ENCODE data around the gene NAA15. TPM values are rescaled to one million over a fixed set of nuclear protein-coding genes. Genes with fewer than 3 reads are reported as not detected.

The NAA15 gene
- total RNA-seq, 1 donor from 2014 or later: 35.1 TPM

DNA sequence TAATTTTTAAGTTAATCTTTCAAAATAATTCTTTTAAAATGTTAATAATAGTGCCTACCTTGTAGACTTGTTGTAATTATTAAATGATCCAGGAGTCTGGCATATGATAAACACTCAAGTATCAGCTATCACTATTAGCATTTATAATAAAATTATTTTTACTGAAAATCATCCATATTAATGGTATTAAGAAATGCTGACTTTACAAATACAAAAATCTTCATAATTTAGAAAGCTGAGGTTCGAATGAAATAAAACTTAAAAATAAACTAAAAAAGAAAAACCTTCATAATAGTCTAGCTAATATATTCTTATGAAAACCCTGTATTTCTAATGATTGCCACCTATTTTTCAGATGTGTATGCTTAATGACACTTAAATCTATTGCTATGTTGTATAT lies 26.5 kb upstream of the NAA15 start:
- no peaks in the 10 kb centered on the region for H3K27me3 Mint-ChIP-seq (ENCODE audit: unreplicated experiment)
- H3K9me3 Mint-ChIP-seq (ENCODE audit: unreplicated experiment): no peaks in the 10 kb centered on the region
- no peak overlapping the region for H3K4me3 Mint-ChIP-seq (ENCODE audit: unreplicated experiment)
- no peak overlapping the region for H3K27ac Mint-ChIP-seq (ENCODE audit: unreplicated experiment)
- DNase-seq (ENCODE audit: extremely low spot score, unreplicated experiment): no peak
- peaks cover 1% of the 10 kb centered on the region for H3K36me3 Mint-ChIP-seq (ENCODE audit: unreplicated experiment)
- TF ChIP-seq, protein P1, sequence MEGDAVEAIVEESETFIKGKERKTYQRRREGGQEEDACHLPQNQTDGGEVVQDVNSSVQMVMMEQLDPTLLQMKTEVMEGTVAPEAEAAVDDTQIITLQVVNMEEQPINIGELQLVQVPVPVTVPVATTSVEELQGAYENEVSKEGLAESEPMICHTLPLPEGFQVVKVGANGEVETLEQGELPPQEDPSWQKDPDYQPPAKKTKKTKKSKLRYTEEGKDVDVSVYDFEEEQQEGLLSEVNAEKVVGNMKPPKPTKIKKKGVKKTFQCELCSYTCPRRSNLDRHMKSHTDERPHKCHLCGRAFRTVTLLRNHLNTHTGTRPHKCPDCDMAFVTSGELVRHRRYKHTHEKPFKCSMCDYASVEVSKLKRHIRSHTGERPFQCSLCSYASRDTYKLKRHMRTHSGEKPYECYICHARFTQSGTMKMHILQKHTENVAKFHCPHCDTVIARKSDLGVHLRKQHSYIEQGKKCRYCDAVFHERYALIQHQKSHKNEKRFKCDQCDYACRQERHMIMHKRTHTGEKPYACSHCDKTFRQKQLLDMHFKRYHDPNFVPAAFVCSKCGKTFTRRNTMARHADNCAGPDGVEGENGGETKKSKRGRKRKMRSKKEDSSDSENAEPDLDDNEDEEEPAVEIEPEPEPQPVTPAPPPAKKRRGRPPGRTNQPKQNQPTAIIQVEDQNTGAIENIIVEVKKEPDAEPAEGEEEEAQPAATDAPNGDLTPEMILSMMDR (IDR thresholded peaks at IDR 0.05): no peak
- H3K4me1 Mint-ChIP-seq (ENCODE audit: unreplicated experiment): peaks cover 12% of the 10 kb centered on the region

DNA sequence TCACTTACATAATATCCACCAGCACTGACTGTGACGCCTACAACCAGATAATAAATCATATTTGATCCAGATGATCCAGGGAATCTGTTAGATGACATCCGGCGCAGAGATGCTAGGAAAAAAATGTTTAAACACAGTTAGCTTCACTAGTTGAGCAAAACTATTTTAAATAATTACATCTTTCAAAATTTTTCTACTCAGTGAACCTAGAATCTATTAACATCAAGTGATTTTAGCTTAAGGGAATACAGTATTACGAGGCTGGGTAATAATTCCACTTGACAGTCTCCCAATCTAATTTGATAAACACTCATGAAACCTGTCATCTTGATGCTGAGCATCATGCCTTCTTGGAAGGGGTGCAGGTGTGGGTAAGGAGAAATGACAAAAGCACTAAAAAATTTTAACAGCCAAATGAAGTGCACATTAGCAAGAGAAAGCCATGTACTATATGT lies 26.0 kb upstream of the NAA15 start:
- TF ChIP-seq, protein P1 (IDR thresholded peaks at IDR 0.05): no peak
- Mint-ChIP-seq H3K27me3 (ENCODE audit: unreplicated experiment) (no peaks in the 10 kb centered on the region), H3K4me1 (ENCODE audit: unreplicated experiment) (peaks cover 17% of the 10 kb centered on the region), H3K4me3 (ENCODE audit: unreplicated experiment) (no peak overlapping the region), H3K9me3 (ENCODE audit: unreplicated experiment) (no peaks in the 10 kb centered on the region), H3K36me3 (ENCODE audit: unreplicated experiment) (peaks cover 1% of the 10 kb centered on the region), H3K27ac (ENCODE audit: unreplicated experiment) (no peak overlapping the region)
- no peak for DNase-seq (ENCODE audit: extremely low spot score, unreplicated experiment)

DNA sequence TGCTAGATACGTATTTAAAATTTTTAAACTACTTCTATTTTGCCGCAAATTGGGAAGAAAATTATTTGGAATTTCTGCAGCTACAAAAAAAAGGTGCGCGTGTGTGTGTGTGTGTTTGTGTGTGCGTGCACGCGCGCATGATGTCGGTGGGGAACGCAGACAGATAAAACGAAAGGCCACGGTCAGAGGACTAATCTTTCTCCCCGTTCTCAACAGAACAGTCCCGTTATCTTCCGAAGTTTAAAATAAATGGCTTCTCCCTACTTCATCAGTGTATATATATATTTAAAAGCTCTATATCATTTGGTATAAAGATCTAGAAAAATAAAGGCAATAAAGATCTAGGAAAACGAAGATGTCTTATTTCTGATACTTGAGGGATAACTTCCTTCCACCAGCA lies 22.8 kb upstream of the NAA15 start:
- H3K36me3 Mint-ChIP-seq (ENCODE audit: unreplicated experiment): peaks cover 1% of the 10 kb centered on the region
- DNase-seq (ENCODE audit: extremely low spot score, unreplicated experiment): no peak
- TF ChIP-seq, protein P1 (IDR thresholded peaks at IDR 0.05): no peak

DNA sequence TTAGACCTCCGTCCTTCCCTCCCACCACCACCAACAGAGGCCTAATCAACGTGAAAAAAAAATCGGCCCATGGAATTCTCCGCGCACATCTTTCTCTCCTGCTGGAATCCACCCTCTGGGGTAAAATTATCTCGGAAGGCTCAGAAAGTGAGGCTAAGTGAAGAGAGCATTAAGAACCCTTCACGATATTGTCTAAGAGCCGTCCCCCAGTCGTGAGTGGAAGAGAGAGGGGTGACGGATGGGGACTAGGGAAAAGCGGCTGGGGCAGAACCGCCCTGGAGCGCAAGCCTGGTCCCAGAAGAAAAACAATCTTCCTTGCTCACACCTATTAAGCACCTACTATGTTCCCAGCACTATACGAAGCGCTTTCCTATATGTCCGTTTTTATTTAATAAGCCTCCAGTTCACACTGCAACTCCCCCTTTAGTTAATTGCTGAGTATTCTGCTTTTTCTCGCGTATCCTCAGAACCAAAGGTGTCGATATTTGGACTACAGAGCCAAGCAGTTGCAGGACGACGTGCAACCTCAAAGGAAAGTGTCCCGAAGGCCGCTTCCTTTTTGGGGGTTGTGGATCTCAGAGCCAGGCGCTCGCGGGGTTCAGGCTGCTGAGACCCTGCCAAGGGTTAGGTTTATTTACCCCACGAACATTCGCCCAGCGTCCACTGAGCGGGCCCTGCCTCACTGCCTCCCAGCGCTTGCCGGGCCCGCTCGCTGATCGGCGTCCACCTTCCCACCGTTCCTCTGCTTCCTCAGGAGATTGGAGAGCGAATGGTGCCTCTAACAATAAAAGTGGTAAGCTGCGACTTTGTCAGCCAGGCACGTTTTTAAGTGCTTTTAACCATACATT lies 22.2 kb upstream of the NAA15 start:
- H3K36me3 Mint-ChIP-seq (ENCODE audit: unreplicated experiment): no peaks in the 10 kb centered on the region
- DNase-seq (ENCODE audit: extremely low spot score, unreplicated experiment): no peak
- TF ChIP-seq, protein P1 (IDR thresholded peaks at IDR 0.05): no peak
- H3K27ac Mint-ChIP-seq (ENCODE audit: unreplicated experiment): no peak overlapping the region
- peak overlapping the region; percentile 83 for H3K4me3 Mint-ChIP-seq (ENCODE audit: unreplicated experiment)
- peaks cover 38% of the 10 kb centered on the region for H3K4me1 Mint-ChIP-seq (ENCODE audit: unreplicated experiment)
- no peaks in the 10 kb centered on the region for H3K27me3 Mint-ChIP-seq (ENCODE audit: unreplicated experiment)
- H3K9me3 Mint-ChIP-seq (ENCODE audit: unreplicated experiment): no peaks in the 10 kb centered on the region

More for the DNA sequence above, 22.8 kb upstream of the NAA15 start:
- Mint-ChIP-seq H3K27me3 (ENCODE audit: unreplicated experiment) (no peaks in the 10 kb centered on the region), H3K4me3 (ENCODE audit: unreplicated experiment) (peak overlapping the region; percentile 83), H3K27ac (ENCODE audit: unreplicated experiment) (no peak overlapping the region), H3K4me1 (ENCODE audit: unreplicated experiment) (peaks cover 37% of the 10 kb centered on the region), H3K9me3 (ENCODE audit: unreplicated experiment) (no peaks in the 10 kb centered on the region)

DNA sequence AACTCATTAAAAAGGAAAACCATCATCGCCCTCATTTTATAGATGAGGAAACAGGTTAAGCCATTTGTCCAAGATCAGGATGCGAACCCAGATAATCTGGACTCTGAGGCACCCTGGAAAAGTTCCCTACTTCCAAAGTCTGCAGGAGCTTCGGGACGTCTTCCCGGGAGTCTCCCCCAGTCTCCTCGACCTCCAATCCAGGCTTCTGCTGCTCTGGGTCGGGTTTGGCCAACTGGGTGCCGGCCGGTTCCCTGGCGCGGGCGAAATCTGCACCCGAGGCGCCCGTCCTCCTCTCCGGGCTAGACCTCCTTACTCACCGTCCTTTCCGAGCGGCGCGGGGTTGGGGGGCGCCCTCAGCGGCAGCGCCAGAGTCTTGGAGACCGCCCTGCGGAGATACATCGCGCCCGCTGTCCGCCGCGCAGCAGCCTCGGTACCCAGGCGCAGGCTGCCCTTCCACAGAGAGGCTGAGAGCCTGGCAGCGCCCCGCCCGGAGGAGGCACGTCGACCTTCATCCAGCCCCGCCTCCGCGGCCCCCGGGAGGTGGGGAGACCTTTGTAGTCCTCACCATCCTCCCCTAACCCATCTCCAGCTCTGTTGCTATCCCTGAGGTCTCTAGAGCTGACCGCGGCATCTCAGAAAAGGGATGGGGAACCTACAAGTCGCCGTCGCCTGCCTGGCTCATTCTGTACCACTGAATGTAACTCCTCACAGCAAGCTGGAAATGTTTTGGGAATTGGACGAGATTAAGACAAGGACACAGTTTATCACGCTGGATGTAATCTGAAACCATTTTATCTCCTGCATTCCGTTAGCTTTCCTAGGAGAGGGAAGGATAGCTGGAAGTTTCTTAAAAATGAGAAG lies 21.3 kb upstream of the NAA15 start, which contains the start of gene MGARP:
Gene MGARP, minus strand, starts transcription at position 466 of the 861 bp plus-strand sequence. Its CDS starts 67 bp downstream, at position 399.
- H3K36me3 Mint-ChIP-seq (ENCODE audit: unreplicated experiment): no peaks in the 10 kb centered on the region
- H3K9me3 Mint-ChIP-seq (ENCODE audit: unreplicated experiment): no peaks in the 10 kb centered on the region
- TF ChIP-seq, protein P1 (IDR thresholded peaks at IDR 0.05): no peak
- peak; percentile 85 for DNase-seq (ENCODE audit: extremely low spot score, unreplicated experiment)
- H3K4me1 Mint-ChIP-seq (ENCODE audit: unreplicated experiment): peaks cover 38% of the 10 kb centered on the region
- H3K4me3 Mint-ChIP-seq (ENCODE audit: unreplicated experiment): peak within 1 kb of the TSS; percentile 83
- no peaks in the 10 kb centered on the region for H3K27me3 Mint-ChIP-seq (ENCODE audit: unreplicated experiment)
- H3K27ac Mint-ChIP-seq (ENCODE audit: unreplicated experiment): no peak within 1 kb of the TSS
